Epithelial cell of alveolus of lung (primary cell): ENCODE measurements around the gene ABCB6. TPM values are rescaled to one million over a fixed set of nuclear protein-coding genes. Genes with fewer than 3 reads are reported as not detected.

Experiments
- total RNA-seq: library from RNA; depleted of rRNA; stranded (reverse); fragments of >200 nt; gene quantifications from 2 replicates; pipeline ENCODE4 v1.2.1, GENCODE V29; 2015

ABCB6 gene
- total RNA-seq, 1 donor from 2014 or later, result 17.2 TPM

Other genes starting within 250 kb of the ABCB6 start
- not detected in 2 replicates for gene FEV, start 233.8 kb downstream of the ABCB6 start, total RNA-seq
- not detected in 2 replicates for gene CRYBA2, start 225.5 kb downstream of the ABCB6 start, total RNA-seq
- not detected in 2 replicates for gene CFAP65, start 177.4 kb downstream of the ABCB6 start, total RNA-seq
- gene IHH, start 158.0 kb downstream of the ABCB6 start, total RNA-seq, result 0.32 TPM in 1 of 2 replicates, not detected in the other
- gene NHEJ1, start 58.1 kb downstream of the ABCB6 start, total RNA-seq, result 17.2 and 22.2 TPM in 2 replicates
- 1.4 TPM in 1 of 2 replicates, not detected in the other for gene SLC23A3, start 48.9 kb downstream of the ABCB6 start, total RNA-seq
- 16.9 and 26.8 TPM in 2 replicates for gene CNPPD1, start 42.0 kb downstream of the ABCB6 start, total RNA-seq
- gene RETREG2, start 40.7 kb downstream of the ABCB6 start, total RNA-seq, result 43.0 and 46.3 TPM in 2 replicates
- 24.8 and 33.4 TPM in 2 replicates for gene ZFAND2B, start 12.2 kb downstream of the ABCB6 start, total RNA-seq
- 52.5 and 113 TPM in 2 replicates for gene ATG9A, start 10.7 kb upstream of the ABCB6 start, total RNA-seq
- 21.9 and 33.2 TPM in 2 replicates for gene ANKZF1, start 10.8 kb upstream of the ABCB6 start, total RNA-seq
- 10.1 and 11.8 TPM in 2 replicates for gene GLB1L, start 26.5 kb upstream of the ABCB6 start, total RNA-seq
- 14.2 and 20.8 TPM in 2 replicates for gene STK16, start 26.5 kb upstream of the ABCB6 start, total RNA-seq
- not detected in 2 replicates for gene TUBA4B, start 34.3 kb upstream of the ABCB6 start, total RNA-seq
- 15.6 and 16.3 TPM in 2 replicates for gene TUBA4A, start 35.0 kb upstream of the ABCB6 start, total RNA-seq
- 12.0 and 32.1 TPM in 2 replicates for gene DNAJB2, start 60.4 kb upstream of the ABCB6 start, total RNA-seq
- gene PTPRN, start 90.4 kb upstream of the ABCB6 start, total RNA-seq, result 22.6 and 64.0 TPM in 2 replicates
- not detected in 2 replicates for gene RESP18, start 113.8 kb upstream of the ABCB6 start, total RNA-seq
- gene DNPEP, start 169.0 kb upstream of the ABCB6 start, total RNA-seq, result 48.9 and 119 TPM in 2 replicates
- gene DES, start 199.4 kb upstream of the ABCB6 start, total RNA-seq, result under 0.01 and 20.4 TPM in 2 replicates
- 8.5 and 11.7 TPM in 2 replicates for gene SPEG, start 215.9 kb upstream of the ABCB6 start, total RNA-seq